ENCODE measurements around the gene AZIN2.

DNA sequence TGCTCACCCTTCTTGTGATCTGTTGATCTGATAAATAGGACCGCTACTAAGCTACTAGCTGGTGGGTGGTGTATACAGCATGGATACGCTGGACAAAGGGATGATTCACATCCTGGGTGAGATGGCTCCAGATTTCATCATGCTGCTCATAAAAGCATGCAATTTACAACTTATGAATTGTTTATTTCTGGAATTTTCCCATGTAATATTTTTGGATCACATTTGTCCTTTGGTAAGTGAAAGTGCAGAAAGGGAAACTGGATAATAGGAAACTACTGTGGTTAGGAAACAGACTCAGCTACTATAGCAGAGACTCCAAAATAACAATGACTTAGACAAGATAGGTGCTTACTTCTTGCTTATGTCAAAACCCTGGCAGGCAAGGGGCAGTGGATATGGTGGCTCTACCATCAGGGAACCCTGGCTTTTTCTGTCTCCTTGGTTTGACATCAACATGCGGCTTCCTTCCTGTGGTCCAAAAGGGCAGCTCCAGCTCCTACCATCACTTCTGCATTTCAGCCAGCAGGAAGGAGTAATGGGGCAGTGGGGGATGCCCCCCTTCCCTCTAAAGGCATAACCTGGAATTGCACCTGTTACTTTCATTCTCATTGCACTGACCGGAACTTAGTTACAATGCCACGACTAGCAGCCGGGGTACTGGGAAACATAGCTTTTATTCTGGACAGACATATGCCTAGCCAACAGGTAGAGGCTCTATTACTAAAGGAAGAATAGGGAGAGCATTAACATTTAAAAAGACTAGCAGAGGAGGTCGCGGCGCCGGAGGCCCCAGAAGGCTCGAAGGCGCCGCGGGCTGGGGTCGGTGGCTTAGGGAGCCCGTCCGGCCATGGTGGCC lies 30.5 kb upstream of the AZIN2 start:
- TF ChIP-seq, protein P1, sequence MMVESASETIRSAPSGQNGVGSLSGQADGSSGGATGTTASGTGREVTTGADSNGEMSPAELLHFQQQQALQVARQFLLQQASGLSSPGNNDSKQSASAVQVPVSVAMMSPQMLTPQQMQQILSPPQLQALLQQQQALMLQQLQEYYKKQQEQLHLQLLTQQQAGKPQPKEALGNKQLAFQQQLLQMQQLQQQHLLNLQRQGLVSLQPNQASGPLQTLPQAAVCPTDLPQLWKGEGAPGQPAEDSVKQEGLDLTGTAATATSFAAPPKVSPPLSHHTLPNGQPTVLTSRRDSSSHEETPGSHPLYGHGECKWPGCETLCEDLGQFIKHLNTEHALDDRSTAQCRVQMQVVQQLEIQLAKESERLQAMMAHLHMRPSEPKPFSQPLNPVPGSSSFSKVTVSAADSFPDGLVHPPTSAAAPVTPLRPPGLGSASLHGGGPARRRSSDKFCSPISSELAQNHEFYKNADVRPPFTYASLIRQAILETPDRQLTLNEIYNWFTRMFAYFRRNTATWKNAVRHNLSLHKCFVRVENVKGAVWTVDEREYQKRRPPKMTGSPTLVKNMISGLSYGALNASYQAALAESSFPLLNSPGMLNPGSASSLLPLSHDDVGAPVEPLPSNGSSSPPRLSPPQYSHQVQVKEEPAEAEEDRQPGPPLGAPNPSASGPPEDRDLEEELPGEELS (CRISPR knock-in tag; IDR thresholded peaks at IDR 0.05; ENCODE audit: borderline replicate concordance), result no peak
- TF ChIP-seq, protein P2, sequence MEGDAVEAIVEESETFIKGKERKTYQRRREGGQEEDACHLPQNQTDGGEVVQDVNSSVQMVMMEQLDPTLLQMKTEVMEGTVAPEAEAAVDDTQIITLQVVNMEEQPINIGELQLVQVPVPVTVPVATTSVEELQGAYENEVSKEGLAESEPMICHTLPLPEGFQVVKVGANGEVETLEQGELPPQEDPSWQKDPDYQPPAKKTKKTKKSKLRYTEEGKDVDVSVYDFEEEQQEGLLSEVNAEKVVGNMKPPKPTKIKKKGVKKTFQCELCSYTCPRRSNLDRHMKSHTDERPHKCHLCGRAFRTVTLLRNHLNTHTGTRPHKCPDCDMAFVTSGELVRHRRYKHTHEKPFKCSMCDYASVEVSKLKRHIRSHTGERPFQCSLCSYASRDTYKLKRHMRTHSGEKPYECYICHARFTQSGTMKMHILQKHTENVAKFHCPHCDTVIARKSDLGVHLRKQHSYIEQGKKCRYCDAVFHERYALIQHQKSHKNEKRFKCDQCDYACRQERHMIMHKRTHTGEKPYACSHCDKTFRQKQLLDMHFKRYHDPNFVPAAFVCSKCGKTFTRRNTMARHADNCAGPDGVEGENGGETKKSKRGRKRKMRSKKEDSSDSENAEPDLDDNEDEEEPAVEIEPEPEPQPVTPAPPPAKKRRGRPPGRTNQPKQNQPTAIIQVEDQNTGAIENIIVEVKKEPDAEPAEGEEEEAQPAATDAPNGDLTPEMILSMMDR (IDR thresholded peaks at IDR 0.05 in 2 of 3, conservative IDR thresholded peaks at IDR 0.05 in 1 of 3; ENCODE audit: insufficient read depth in 2 of 3, low read depth in 1 of 3, low read length in 3 of 3), result peak; percentile 30 to 72 (median 35); a peak in 4 of 6 replicates
- TF ChIP-seq POU5F1 (IDR thresholded peaks at IDR 0.05; ENCODE audit: borderline replicate concordance, low read depth, low read length, partially characterized antibody) (no peak), PHF20 (IDR thresholded peaks at IDR 0.05; ENCODE audit: partially characterized antibody) (no peak), RBM25 (IDR thresholded peaks at IDR 0.05; ENCODE audit: low read depth, low read length, severe bottlenecking) (peak; percentile 51)

Measured in K562 (cell line).